LHCN-M2 (cell line): Measurements from ENCODE around the gene NOTCH4. TPM values are rescaled to one million over a fixed set of nuclear protein-coding genes. Genes with fewer than 3 reads are reported as not detected.
"Not testable (repeated sequence)": the region's sequence is repeated elsewhere in the genome, so short reads cannot be mapped to it uniquely, and the experiment has no call there.

Experiments used
- DNase-seq: peaks from one replicate; pipeline ENCODE4 v3.0.0-alpha.2; 2012; ENCODE audit warnings: low read depth
- total RNA-seq: library from RNA; depleted of rRNA; stranded (reverse); fragments of >200 nt; gene quantifications from 2 replicates; pipeline ENCODE4 v1.2.3, GENCODE V29; 2014

The NOTCH4 gene
- total RNA-seq, 1 experiment from 2014 or later: 1.1 TPM

- no peak for DNase-seq
Measured at GRCh38 chr6:32194388-32194787, 29.5 kb downstream of the NOTCH4 start.

GRCh38 chr6:32193096-32193495, 30.8 kb downstream of the NOTCH4 start:
- not testable (repeated sequence) for DNase-seq

GRCh38 chr6:32192608-32193039, 31.2 kb downstream of the NOTCH4 start, which contains the start of gene GPSM3:
GPSM3 (minus strand) TSS chr6:32192643; CDS start chr6:32192513, 130 bp downstream.
- no peak for DNase-seq

GRCh38 chr6:32191696-32192607, 31.9 kb downstream of the NOTCH4 start:
- DNase-seq: no peak

- no peak for DNase-seq
Measured at GRCh38 chr6:32190911-32191677, 32.8 kb downstream of the NOTCH4 start.

- DNase-seq: peak; percentile 85
Measured at GRCh38 chr6:32190054-32190851, 33.6 kb downstream of the NOTCH4 start, which contains the start of gene PBX2. PBX2 (minus strand) TSS chr6:32190202; CDS start chr6:32189915, 287 bp downstream.

GRCh38 chr6:32189742-32190053, 34.2 kb downstream of the NOTCH4 start:
- DNase-seq: no peak

DNA sequence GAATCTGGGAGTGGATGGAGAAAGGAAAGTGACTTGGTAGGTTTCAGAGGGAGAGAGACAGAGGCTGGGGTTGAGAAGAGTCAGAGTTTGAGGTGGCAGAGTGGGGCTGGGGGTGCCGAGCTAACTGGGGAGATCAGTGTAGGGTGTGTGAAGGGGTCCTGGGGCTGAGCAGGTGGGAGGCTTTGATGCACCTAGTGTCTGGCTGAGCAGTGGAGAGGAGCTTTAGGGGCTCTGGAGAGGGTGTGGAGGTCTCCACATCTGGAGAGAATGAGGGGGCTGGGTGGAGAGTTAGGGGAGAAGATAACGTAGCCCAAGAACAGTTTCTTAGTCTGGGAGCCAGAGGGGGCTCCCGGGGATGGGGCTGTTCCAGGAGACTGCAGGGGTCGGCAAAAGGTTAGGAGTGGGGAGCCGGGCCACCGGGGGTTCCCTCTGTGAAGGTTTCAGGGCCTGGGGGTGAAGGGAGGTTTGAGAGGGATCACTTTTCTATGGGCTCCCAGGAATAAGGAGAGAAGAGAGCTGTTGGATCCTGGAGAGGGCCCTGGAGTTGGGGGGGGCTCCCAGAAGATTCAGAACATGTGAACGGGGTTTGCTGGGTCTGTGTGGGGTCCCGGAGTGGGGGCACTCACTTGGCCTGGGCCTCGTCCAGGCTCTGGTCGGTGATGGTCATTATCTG, 34.7 kb downstream of the NOTCH4 start:
- DNase-seq: no peak

- peak; percentile 35 for DNase-seq
Measured at GRCh38 chr6:32188381-32189068, 35.3 kb downstream of the NOTCH4 start.

- DNase-seq: not testable (repeated sequence)
Measured at GRCh38 chr6:32187725-32188380, 36.0 kb downstream of the NOTCH4 start.

GRCh38 chr6:32187009-32187709, 36.7 kb downstream of the NOTCH4 start:
- no peak for DNase-seq

DNA sequence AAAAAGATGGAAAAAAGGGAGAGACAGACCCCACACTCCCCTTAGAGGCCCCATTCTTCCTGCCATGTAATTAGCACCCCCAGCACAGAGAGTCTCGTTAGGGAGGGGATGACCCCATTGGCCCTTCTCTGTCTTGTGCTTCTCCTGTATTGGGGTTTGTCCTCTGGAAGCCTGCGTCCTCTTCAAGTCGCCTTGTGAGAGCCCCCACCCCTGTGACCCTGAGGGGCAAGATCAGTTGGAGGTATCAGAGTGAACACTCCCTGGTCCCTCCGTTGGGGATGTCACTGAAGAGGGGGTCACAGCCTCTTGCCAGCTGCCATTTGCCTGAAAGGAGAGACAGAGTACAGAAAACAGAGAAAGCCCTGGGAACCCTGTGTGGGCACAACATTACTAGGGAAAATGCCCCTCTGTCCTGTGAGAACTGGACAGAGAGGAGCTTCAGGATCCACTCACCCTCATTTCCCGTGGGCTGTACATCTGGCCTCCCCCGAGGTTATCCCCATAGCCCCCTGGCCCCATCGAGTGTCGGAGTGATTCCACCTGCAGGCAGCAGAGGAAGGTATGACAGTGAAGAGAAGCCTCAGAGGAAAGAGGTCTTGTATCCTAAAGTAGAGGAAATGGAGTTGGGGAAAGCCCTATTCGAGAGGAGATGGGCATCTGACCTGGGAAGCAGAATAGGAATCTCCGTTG, 37.6 kb downstream of the NOTCH4 start:
- not testable (repeated sequence) for DNase-seq

- peak; percentile 88 for DNase-seq
Measured at GRCh38 chr6:32185681-32186131, 38.2 kb downstream of the NOTCH4 start.

DNA sequence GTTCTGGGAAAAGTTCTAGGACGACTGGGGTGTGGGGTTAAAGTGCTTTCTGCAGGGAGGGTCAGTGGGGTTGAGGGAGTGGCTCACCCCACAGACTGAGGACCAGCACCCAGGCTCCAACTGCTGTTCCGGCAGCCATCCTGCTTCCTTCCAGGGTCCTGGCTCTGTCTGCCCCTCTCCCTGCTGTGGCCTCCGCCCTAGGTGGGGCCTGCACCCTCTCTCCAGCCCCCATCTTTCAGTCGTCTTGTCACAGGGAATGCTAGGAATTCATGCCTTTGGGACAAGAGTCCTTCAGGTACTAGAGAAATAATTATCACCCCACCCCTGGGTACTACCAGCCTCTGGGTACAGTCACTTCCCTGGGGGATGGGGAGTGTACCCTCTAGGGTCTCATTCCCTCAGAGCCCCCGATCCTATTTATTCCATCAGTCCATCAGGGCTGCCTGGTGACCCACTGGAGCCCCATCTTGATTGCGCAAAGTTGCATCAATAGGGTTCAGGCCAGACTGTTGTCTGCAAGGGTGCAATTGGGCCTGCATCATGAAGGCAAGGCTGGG, 39.7 kb downstream of the NOTCH4 start, which contains the start of gene AGER:
AGER (minus strand) TSS at position 170 of the 557 bp plus-strand sequence; CDS start at position 139, 31 bp downstream.
- no peak for DNase-seq

DNA sequence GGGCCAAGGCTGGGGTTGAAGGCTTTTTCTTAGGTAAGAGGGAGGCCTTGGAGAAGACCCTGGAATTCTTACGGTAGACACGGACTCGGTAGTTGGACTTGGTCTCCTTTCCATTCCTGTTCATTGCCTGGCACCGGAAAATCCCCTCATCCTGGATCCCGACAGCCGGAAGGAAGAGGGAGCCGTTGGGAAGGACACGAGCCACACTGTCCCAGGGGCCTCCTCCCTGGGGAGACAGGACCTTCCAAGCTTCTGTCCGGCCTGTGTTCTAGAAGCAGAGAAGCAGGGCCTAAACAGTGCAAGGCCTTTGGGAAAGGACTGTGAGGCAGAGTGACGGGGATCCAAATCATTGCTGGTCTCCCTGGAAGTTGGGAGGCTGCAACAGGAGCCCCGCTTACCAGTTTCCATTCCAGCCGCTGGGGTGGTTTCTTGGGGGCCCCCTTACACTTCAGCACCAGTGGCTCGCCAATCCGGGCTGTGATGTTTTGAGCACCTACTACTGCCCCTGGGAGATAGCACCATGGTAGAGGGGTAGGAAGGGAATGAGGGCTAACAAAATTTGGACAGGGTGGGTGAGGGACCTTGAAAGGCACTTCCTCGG, 40.3 kb downstream of the NOTCH4 start:
- DNase-seq: no peak

GRCh38 chr6:32183030-32183429, 40.8 kb downstream of the NOTCH4 start:
- DNase-seq: no peak

DNA sequence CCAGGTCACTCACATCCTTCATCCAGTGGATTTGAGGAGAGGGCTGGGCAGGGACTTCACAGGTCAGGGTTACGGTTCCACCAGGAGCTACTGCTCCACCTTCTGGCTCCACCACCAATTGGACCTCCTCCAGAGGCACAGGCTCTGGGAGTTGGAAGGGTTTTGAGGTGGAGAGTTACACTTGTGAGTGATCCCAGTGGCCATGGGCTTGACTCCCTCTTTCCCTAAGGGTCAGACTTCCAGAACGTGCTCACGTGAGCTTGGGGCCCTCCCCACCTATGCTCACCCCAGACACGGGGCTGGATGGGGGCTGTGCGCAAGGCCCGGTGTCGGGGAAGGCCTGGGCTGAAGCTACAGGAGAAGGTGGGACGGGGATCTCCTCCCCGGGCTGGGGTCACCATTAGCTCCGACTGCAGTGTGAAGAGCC, 41.3 kb downstream of the NOTCH4 start:
- no peak for DNase-seq
